Upper lobe of left lung (tissue), 6 donors: Measurements from ENCODE around the gene KCNK4. TPM values are rescaled to one million over a fixed set of nuclear protein-coding genes. Genes with fewer than 3 reads are reported as not detected.

Experiments used
- ATAC-seq, 2 donors: fragments of 200-7000 bp; cut with Tn5 transposase; one replicate each; pipeline ENCODE4 v1.9.1; 2022; ENCODE audit warnings: mild to moderate bottlenecking in 2 of 2, moderate library complexity in 2 of 2; ENCODE audit not compliant: low FRiP score in 2 of 2
- DNase-seq, 2 donors: peaks; one replicate each; pipeline ENCODE4 v3.0.0-alpha.2; 2019 to 2020
- H3K27ac ChIP-seq, 4 donors: fragments of 200-600 bp; sonication (generic); one replicate each; pipeline ENCODE4 v1.5.1; 2016 to 2019
- H3K27me3 ChIP-seq, 4 donors: fragments of 200-600 bp; sonication (generic); one replicate each; pipeline ENCODE4 v1.5.1; 2017 to 2019
- H3K36me3 ChIP-seq, 4 donors: fragments of 200-600 bp; sonication (generic); one replicate each; pipeline ENCODE4 v1.5.1; 2016 to 2019
- H3K4me1 ChIP-seq, 4 donors: fragments of 200-600 bp; sonication (generic); one replicate each; pipeline ENCODE4 v1.5.1; 2018 to 2019
- H3K4me3 ChIP-seq, 4 donors: fragments of 200-600 bp; sonication (generic); one replicate each; pipeline ENCODE4 v1.5.1; 2017 to 2019; ENCODE audit warnings: mild to moderate bottlenecking in 2 of 4, moderate library complexity in 1 of 4
- H3K9me3 ChIP-seq, 4 donors: fragments of 200-600 bp; sonication (generic); one replicate each; pipeline ENCODE4 v1.5.1; 2018 to 2019
- EP300 ChIP-seq, 4 donors: sonication (generic); formaldehyde crosslinking; IDR thresholded peaks; one replicate each; pipeline ENCODE4 v1.5.1; 2017; ENCODE audit warnings: antibody characterized with exemption in 4 of 4, control low read depth in 2 of 4
- POLR2A ChIP-seq, 4 donors: fragments of 450-650 bp; IDR thresholded peaks; one replicate each; pipeline ENCODE4 v1.5.1; 2016 to 2017; ENCODE audit warnings: antibody characterized with exemption in 4 of 4, mild to moderate bottlenecking in 2 of 4
- POLR2AphosphoS5 ChIP-seq, 2 donors: sonication (generic); formaldehyde crosslinking; IDR thresholded peaks; one replicate each; pipeline ENCODE4 v1.5.1; 2017; ENCODE audit warnings: antibody characterized with exemption in 2 of 2
- WGBS, 2 donors: methylation state at CpG; one replicate each; pipeline ENCODE4 v1.1.5; 2017 to 2018; 5-methylcytosine and 5-hydroxymethylcytosine counted together
- total RNA-seq, 6 donors: library from RNA; depleted of rRNA in 4 of 6; stranded (reverse); fragments of >200 nt in 4 of 6; gene quantifications; one replicate each; pipeline versions ENCODE4 v1.1.0 to v1.2.1, GENCODE V29; 2016 to 2021
- TF ChIP-seq, protein P1 (sequence below), 6 experiments: fragments of 450-650 bp in 4 of 6; fragments of 200-600 bp in 2 of 6; sonication (generic) in 2 of 6; IDR thresholded peaks; one replicate each; pipeline ENCODE4 v1.5.1; 2016 to 2019; ENCODE audit warnings: antibody characterized with exemption in 6 of 6
- donor health status: DM: no; HTN: no; CAD: no; lungs with moderate emphysema.
- donor health status: DM: no; HTN: yes; CAD: no; lungs with severe emphysema.

Gene KCNK4
- total RNA-seq, 6 donors from 2014 or later, result 0.17 to 0.55 (median 0.26) TPM; not detected in 3

DNA sequence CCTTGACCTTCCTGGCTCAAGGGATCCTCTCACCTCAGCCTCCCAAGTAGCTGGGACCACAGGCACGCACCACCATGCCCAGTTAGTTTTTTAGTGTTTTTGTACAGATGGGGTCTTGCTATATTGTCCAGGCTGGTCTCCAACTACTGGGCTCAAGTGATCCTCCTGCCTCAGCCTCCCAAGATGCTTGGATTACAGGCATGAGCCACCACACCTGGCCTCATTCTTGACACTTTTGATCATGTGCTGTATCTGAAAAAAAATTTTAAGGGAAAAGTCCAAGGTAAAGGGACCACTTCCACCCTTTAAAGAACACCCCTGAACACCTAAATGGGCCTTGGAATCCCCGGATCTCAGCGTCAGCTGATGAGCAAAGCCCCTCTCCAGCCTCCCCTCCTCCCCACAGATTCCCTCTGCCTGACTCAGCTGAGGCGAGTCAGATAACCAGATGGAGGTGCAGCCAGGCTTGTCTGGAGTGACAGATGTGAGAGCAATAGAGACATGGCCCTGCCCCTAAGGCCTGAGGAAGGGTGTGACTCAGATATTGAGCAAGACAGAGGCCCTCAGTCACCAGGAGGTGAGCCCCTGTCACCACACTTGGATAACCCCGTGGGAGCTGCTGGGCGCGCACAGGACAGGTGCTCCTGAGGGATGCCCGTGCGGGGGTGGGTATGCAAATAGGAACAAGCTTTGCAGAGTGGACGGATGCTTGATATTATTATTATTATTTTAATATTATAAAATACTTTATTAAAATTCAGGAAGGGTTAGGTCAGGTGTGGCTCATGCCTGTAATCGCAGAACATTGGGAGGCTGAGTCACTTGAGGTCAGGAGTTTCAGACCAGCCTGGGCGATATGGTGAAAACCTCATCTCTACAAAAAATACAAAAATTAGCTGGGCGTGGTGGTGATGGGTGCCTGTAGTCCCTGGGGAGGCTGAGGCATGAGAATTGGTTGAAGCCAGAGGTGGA, 43.9 kb downstream of the KCNK4 start:
- DNase-seq (peak; percentile 48 to 91), ATAC-seq (peak; percentile 70 to 85)
- peak; percentile 50 to 53 for TF ChIP-seq POLR2AphosphoS5 (IDR thresholded peaks at IDR 0.05)
- TF ChIP-seq, protein P1, sequence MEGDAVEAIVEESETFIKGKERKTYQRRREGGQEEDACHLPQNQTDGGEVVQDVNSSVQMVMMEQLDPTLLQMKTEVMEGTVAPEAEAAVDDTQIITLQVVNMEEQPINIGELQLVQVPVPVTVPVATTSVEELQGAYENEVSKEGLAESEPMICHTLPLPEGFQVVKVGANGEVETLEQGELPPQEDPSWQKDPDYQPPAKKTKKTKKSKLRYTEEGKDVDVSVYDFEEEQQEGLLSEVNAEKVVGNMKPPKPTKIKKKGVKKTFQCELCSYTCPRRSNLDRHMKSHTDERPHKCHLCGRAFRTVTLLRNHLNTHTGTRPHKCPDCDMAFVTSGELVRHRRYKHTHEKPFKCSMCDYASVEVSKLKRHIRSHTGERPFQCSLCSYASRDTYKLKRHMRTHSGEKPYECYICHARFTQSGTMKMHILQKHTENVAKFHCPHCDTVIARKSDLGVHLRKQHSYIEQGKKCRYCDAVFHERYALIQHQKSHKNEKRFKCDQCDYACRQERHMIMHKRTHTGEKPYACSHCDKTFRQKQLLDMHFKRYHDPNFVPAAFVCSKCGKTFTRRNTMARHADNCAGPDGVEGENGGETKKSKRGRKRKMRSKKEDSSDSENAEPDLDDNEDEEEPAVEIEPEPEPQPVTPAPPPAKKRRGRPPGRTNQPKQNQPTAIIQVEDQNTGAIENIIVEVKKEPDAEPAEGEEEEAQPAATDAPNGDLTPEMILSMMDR (IDR thresholded peaks at IDR 0.05), result no peak
- TF ChIP-seq POLR2A (IDR thresholded peaks at IDR 0.05), result no peak
- peak in 1 of 4 donors; percentile 16 for TF ChIP-seq EP300 (IDR thresholded peaks at IDR 0.05)
- H3K36me3 ChIP-seq, result no peaks in the 10 kb centered on the region
- H3K27me3 ChIP-seq, result no peaks in the 10 kb centered on the region
- no peaks in the 10 kb centered on the region for H3K9me3 ChIP-seq
- H3K27ac ChIP-seq, result peak overlapping the region in 3 of 4 donors; percentile 41 to 58 (median 42)
- 45 to 46% methylated on average over 13 of the region's 13 CpGs for WGBS, 2 donors
- peaks cover 15 to 27% (median 23%) of the 10 kb centered on the region in 4 donors for H3K4me1 ChIP-seq
- no peak overlapping the region for H3K4me3 ChIP-seq

DNA sequence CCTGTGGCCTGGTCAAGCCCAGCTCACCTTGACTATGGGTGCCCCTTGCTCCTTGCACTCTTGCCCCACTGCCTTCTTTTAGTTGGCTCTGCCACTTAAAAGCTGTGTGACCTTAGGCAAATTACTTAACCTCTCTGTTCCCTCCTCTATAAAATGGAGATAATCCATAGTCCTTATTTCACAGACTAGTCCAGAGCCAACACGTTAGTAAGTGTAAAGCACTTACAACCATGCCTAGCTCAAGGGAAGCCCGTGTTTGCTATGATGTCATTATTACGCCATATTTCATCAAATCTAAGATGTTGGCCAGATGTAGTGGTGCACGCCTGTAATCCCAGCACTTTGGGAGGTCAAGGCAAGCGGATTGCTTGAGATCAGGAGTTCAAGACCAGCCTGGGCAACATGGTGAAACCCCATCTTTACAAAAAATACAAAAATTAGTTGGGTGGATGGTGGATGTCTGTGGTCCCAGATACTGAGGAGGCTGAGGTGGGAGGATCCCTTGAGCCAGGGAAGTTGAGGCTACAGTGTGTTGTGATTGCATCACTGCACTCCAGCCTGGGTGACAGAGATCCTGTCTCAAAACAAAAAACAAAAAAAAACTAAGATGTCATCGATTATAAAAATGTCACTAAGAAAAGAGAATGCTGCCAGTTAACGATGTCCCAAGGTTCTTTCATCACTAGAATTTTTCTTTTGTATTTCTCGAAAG, 46.6 kb downstream of the KCNK4 start:
- no peaks in the 10 kb centered on the region for H3K27me3 ChIP-seq
- no peak overlapping the region for H3K4me3 ChIP-seq
- no peaks in the 10 kb centered on the region for H3K36me3 ChIP-seq
- TF ChIP-seq EP300 (IDR thresholded peaks at IDR 0.05) (no peak), POLR2AphosphoS5 (IDR thresholded peaks at IDR 0.05) (no peak), POLR2A (IDR thresholded peaks at IDR 0.05) (no peak)
- TF ChIP-seq, protein P1 (IDR thresholded peaks at IDR 0.05), result no peak
- H3K4me1 ChIP-seq, result peaks cover 14 to 32% (median 28%) of the 10 kb centered on the region in 4 donors
- H3K27ac ChIP-seq, result peak overlapping the region in 2 of 4 donors; percentile 16 to 21
- no peak for ATAC-seq
- no peaks in the 10 kb centered on the region for H3K9me3 ChIP-seq
- WGBS, 2 donors, result 63 to 71% methylated on average over 8 of the region's 8 CpGs
- DNase-seq, result no peak

GRCh38 chr11:64338716-64339115, 47.6 kb downstream of the KCNK4 start:
- no peak for ATAC-seq
- WGBS, 2 donors, result 77 to 80% methylated on average over 7 to 8 of the region's 8 CpGs
- H3K27ac ChIP-seq, result peak overlapping the region in 3 of 4 donors; percentile 16 to 82 (median 21)
- TF ChIP-seq POLR2A (IDR thresholded peaks at IDR 0.05), result no peak
- TF ChIP-seq, protein P1 (IDR thresholded peaks at IDR 0.05), result no peak
- no peak for TF ChIP-seq POLR2AphosphoS5 (IDR thresholded peaks at IDR 0.05)
- no peak for TF ChIP-seq EP300 (IDR thresholded peaks at IDR 0.05)
- H3K9me3 ChIP-seq, result no peaks in the 10 kb centered on the region
- no peaks in the 10 kb centered on the region for H3K27me3 ChIP-seq
- H3K4me3 ChIP-seq, result no peak overlapping the region
- no peak for DNase-seq
- H3K36me3 ChIP-seq, result no peaks in the 10 kb centered on the region
- peaks cover 17 to 39% (median 34%) of the 10 kb centered on the region in 4 donors for H3K4me1 ChIP-seq

- Histone ChIP-seq H3K27ac (peak overlapping the region in 3 of 4 donors; percentile 48 to 83 (median 82)), H3K36me3 (no peaks in the 10 kb centered on the region), H3K27me3 (no peaks in the 10 kb centered on the region), H3K4me3 (peak overlapping the region in 1 of 4 donors; percentile 49), H3K4me1 (peaks cover 17 to 39% (median 34%) of the 10 kb centered on the region in 4 donors), H3K9me3 (no peaks in the 10 kb centered on the region)
- TF ChIP-seq, protein P1 (IDR thresholded peaks at IDR 0.05), result no peak
- TF ChIP-seq POLR2A (IDR thresholded peaks at IDR 0.05) (no peak), EP300 (IDR thresholded peaks at IDR 0.05) (no peak), POLR2AphosphoS5 (IDR thresholded peaks at IDR 0.05) (no peak)
- no peak for ATAC-seq
- 58 to 72% methylated on average over 4 of the region's 4 CpGs for WGBS, 2 donors
- no peak for DNase-seq
Measured at GRCh38 chr11:64339286-64339685, 48.2 kb downstream of the KCNK4 start.
